Loucy (cell line): ENCODE data around the gene FAM168B.
"Not testable (repeated sequence)": the region's sequence is repeated elsewhere in the genome, so short reads cannot be mapped to it uniquely, and the experiment has no call there.

Experiments
- H2AFZ ChIP-seq: fragments of 200-600 bp; sonication (generic); 2 replicates; pipeline ENCODE4 v1.6.0; 2016; ENCODE audit warnings: antibody characterized with exemption, mild to moderate bottlenecking, low read length, moderate library complexity
- H3F3A ChIP-seq: fragments of 200-600 bp; 2 replicates; pipeline ENCODE4 v1.6.0; 2016; ENCODE audit warnings: antibody characterized with exemption, low read depth, mild to moderate bottlenecking
- H3K27me3 ChIP-seq: fragments of 200-600 bp; sonication (generic); 2 replicates; pipeline ENCODE4 v1.6.1; 2014; ENCODE audit warnings: low read length, mild to moderate bottlenecking; ENCODE audit not compliant: insufficient read depth, poor library complexity, severe bottlenecking
- H3K36me3 ChIP-seq: fragments of 200-600 bp; sonication (generic); 2 replicates; pipeline ENCODE4 v1.6.1; 2016; ENCODE audit warnings: low read length; ENCODE audit not compliant: insufficient read depth
- H3K4me1 ChIP-seq: fragments of 200-600 bp; sonication (generic); 2 replicates; pipeline ENCODE4 v1.5.1; 2014; ENCODE audit warnings: low read length, mild to moderate bottlenecking; ENCODE audit not compliant: insufficient read depth, poor library complexity, severe bottlenecking
- H3K4me2 ChIP-seq: fragments of 200-600 bp; sonication (generic); 2 replicates; pipeline ENCODE4 v1.6.0; 2014; ENCODE audit warnings: antibody characterized with exemption, low read length, low read depth, mild to moderate bottlenecking; ENCODE audit not compliant: poor library complexity, severe bottlenecking
- H3K4me3 ChIP-seq: fragments of 200-600 bp; sonication (generic); 2 replicates; pipeline ENCODE4 v1.5.1; 2014; ENCODE audit warnings: low read length, mild to moderate bottlenecking, mixed read lengths; ENCODE audit not compliant: poor library complexity, severe bottlenecking
- H3K79me2 ChIP-seq: fragments of 200-600 bp; sonication (generic); 2 replicates; pipeline ENCODE4 v1.6.1; 2014; ENCODE audit warnings: low read length; ENCODE audit not compliant: insufficient read depth
- H3K9ac ChIP-seq: fragments of 200-600 bp; sonication (generic); 2 replicates; pipeline ENCODE4 v1.6.0; 2014; ENCODE audit warnings: mild to moderate bottlenecking, low read depth, low read length, moderate library complexity; ENCODE audit not compliant: poor library complexity, severe bottlenecking
- H3K9me2 ChIP-seq: fragments of 200-600 bp; sonication (generic); replicated peaks from 2 replicates; pipeline ENCODE4 v1.6.1; 2016; ENCODE audit warnings: low read depth, low read length, mixed read lengths
- H3K9me3 ChIP-seq: fragments of 200-600 bp; sonication (generic); 2 replicates; pipeline ENCODE4 v1.6.1; 2014; ENCODE audit warnings: mild to moderate bottlenecking, antibody characterized with exemption, low read length, low read depth; ENCODE audit not compliant: insufficient read depth
- H4K20me1 ChIP-seq: fragments of 200-600 bp; sonication (generic); 2 replicates; pipeline ENCODE4 v1.6.0; 2014; ENCODE audit warnings: antibody characterized with exemption, low read length, mild to moderate bottlenecking; ENCODE audit not compliant: insufficient read depth, poor library complexity, severe bottlenecking
- CTCF ChIP-seq: fragments of 200-600 bp; sonication (generic); conservative IDR thresholded peaks from 2 replicates; pipeline ENCODE4 v1.5.1; 2014; ENCODE audit warnings: mild to moderate bottlenecking, antibody characterized with exemption, low read length
- EZH2phosphoT487 ChIP-seq: fragments of 200-600 bp; IDR thresholded peaks from 2 replicates; pipeline ENCODE4 v1.6.1; 2018; ENCODE audit warnings: antibody characterized with exemption, mild to moderate bottlenecking, moderate library complexity, borderline replicate concordance

FAM168B gene

GRCh38 chr2:131120815-131121317, 27.6 kb upstream of the FAM168B start:
- Histone ChIP-seq H3K4me3 (no peak overlapping the region), H2AFZ (no peak overlapping the region), H3K4me1 (peaks cover 7% of the 10 kb centered on the region), H3K27me3 (no peaks in the 10 kb centered on the region), H3K79me2 (peaks cover 75% of the 10 kb centered on the region), H4K20me1 (peaks cover 11% of the 10 kb centered on the region), H3K9ac (no peak overlapping the region), H3K9me3 (no peaks in the 10 kb centered on the region), H3K36me3 (peaks cover 25% of the 10 kb centered on the region; the same call in 1 of the 2 replicates), H3K4me2 (no peak overlapping the region), H3F3A (no peaks in the 10 kb centered on the region), H3K9me2 (no peaks in the 10 kb centered on the region)
- TF ChIP-seq EZH2phosphoT487: no peak

- H3K4me3 ChIP-seq: peak overlapping the region; percentile 5
- peaks cover 89% of the 10 kb centered on the region for H3K79me2 ChIP-seq
- peaks cover 5% of the 10 kb centered on the region; the same call in 1 of the 2 replicates for H3F3A ChIP-seq
- peaks cover 38% of the 10 kb centered on the region for H4K20me1 ChIP-seq
- no peak for TF ChIP-seq EZH2phosphoT487
- no peak for TF ChIP-seq CTCF
- H3K36me3 ChIP-seq: peaks cover 4% of the 10 kb centered on the region; the same call in 1 of the 2 replicates
- H3K9me2 ChIP-seq: no peaks in the 10 kb centered on the region
- H2AFZ ChIP-seq: no peak overlapping the region
- no peaks in the 10 kb centered on the region for H3K27me3 ChIP-seq
- peak overlapping the region; percentile 33 for H3K4me2 ChIP-seq
- peaks cover 36% of the 10 kb centered on the region for H3K4me1 ChIP-seq
- no peaks in the 10 kb centered on the region for H3K9me3 ChIP-seq
- no peak overlapping the region for H3K9ac ChIP-seq
Observed at GRCh38 chr2:131115752-131116151, 22.5 kb upstream of the FAM168B start.

- not testable (repeated sequence) for H3K4me3 ChIP-seq, H3K9me2 ChIP-seq, H2AFZ ChIP-seq, H3K4me2 ChIP-seq, H3K36me3 ChIP-seq, H3K9me3 ChIP-seq, H3F3A ChIP-seq, H3K27me3 ChIP-seq, H3K9ac ChIP-seq
- Histone ChIP-seq H4K20me1 (peaks cover 43% of the 10 kb centered on the region), H3K4me1 (peaks cover 43% of the 10 kb centered on the region), H3K79me2 (peaks cover 89% of the 10 kb centered on the region)
Observed at GRCh38 chr2:131114950-131115349, 21.7 kb upstream of the FAM168B start.

- TF ChIP-seq CTCF (no peak), EZH2phosphoT487 (no peak)
Observed at GRCh38 chr2:131113566-131114227, 20.4 kb upstream of the FAM168B start.

More at GRCh38 chr2:131113566-131114227, 20.4 kb upstream of the FAM168B start:
- Histone ChIP-seq H3K4me1 (peaks cover 43% of the 10 kb centered on the region), H3F3A (peaks cover 5% of the 10 kb centered on the region; the same call in 1 of the 2 replicates), H3K27me3 (no peaks in the 10 kb centered on the region), H3K9ac (no peak overlapping the region), H3K79me2 (peaks cover 90% of the 10 kb centered on the region), H3K4me2 (peak overlapping the region; percentile 59), H3K9me2 (no peaks in the 10 kb centered on the region), H3K4me3 (no peak overlapping the region), H2AFZ (no peak overlapping the region), H3K36me3 (peaks cover 4% of the 10 kb centered on the region; the same call in 1 of the 2 replicates), H4K20me1 (peaks cover 44% of the 10 kb centered on the region), H3K9me3 (no peaks in the 10 kb centered on the region)
